Measurements from ENCODE around the gene BTN3A1. TPM values are rescaled to one million over a fixed set of nuclear protein-coding genes. Genes with fewer than 3 reads are reported as not detected.
"Not testable (repeated sequence)": the region's sequence is repeated elsewhere in the genome, so short reads cannot be mapped to it uniquely, and the experiment has no call there.

The BTN3A1 gene
- total and polyA plus RNA-seq, 8 donors: 3.9 to 33.5 (median 12.5) TPM

DNA sequence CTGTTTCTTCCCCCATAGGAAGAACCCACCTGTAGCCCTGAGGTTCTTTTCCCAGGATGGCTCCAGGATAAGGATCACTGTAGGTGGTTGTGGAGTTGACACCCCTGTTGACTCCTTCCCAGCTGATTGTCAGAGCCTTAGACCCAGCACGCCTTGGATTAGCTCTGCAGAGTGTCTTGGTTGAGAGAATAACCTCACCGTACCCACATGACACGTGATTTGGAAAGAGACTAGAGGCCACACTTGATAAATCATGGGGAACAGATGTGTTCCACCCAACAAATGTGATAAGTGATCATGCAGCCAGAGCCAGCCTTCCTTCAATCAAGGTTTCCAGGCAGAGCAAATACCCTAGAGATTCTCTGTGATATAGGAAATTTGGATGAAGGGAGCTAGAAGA lies 12.2 kb downstream of the BTN3A1 start:
- Histone ChIP-seq H3K9me3 (no peaks in the 10 kb centered on the region), H3K4me3 (no peak overlapping the region), H3K4me1 (no peaks in the 10 kb centered on the region), H3K27ac (no peak overlapping the region), H3K27me3 (no peaks in the 10 kb centered on the region), H3K36me3 (no peaks in the 10 kb centered on the region)
- intact Hi-C loops (cut with DNase I): no loop called here
- DNase-seq (no peak), FAIRE-seq (no peak), ATAC-seq (no peak)
- TF ChIP-seq, protein P1, sequence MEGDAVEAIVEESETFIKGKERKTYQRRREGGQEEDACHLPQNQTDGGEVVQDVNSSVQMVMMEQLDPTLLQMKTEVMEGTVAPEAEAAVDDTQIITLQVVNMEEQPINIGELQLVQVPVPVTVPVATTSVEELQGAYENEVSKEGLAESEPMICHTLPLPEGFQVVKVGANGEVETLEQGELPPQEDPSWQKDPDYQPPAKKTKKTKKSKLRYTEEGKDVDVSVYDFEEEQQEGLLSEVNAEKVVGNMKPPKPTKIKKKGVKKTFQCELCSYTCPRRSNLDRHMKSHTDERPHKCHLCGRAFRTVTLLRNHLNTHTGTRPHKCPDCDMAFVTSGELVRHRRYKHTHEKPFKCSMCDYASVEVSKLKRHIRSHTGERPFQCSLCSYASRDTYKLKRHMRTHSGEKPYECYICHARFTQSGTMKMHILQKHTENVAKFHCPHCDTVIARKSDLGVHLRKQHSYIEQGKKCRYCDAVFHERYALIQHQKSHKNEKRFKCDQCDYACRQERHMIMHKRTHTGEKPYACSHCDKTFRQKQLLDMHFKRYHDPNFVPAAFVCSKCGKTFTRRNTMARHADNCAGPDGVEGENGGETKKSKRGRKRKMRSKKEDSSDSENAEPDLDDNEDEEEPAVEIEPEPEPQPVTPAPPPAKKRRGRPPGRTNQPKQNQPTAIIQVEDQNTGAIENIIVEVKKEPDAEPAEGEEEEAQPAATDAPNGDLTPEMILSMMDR (IDR thresholded peaks at IDR 0.05): no peak
- WGBS, 2 donors: 86 to 87% methylated on average over 3 of the region's 3 CpGs

DNA sequence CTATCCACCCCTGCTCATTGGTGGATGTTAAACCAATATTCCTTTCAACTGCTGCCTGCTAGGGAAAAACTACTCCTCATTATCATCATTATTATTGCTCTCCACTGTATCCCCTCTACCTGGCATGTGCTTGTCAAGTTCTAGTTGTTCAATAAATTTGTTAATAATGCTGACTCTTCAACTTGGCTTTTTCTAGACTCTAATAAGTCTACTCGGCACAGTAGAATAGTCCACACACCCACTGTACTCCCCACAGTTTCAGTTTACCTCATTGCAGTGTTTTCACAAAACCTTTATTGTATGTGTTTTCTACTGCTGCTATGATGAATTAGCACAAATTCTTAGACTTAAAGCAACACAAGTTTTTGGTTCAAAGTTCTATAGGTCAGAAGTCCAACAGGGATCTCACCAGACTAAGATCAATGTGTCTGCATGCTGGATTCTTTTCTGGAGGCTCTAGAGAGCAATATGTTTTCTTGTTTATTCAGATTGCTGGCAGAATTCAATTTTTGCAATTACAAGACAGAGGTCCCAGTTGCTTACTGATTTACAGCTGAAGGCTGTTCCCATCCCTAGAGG lies 13.1 kb downstream of the BTN3A1 start:
- Histone ChIP-seq H3K27ac (no peak overlapping the region), H3K4me1 (no peaks in the 10 kb centered on the region), H3K4me3 (no peak overlapping the region), H3K9me3 (no peaks in the 10 kb centered on the region), H3K36me3 (no peaks in the 10 kb centered on the region), H3K27me3 (no peaks in the 10 kb centered on the region)
- ATAC-seq (no peak), FAIRE-seq (no peak), DNase-seq (no peak)
- WGBS, 2 donors: 93 to 94% methylated on average over 1 of the region's 1 CpG
- TF ChIP-seq, protein P1 (IDR thresholded peaks at IDR 0.05): no peak
- intact Hi-C loops (cut with DNase I): no loop called here

DNA sequence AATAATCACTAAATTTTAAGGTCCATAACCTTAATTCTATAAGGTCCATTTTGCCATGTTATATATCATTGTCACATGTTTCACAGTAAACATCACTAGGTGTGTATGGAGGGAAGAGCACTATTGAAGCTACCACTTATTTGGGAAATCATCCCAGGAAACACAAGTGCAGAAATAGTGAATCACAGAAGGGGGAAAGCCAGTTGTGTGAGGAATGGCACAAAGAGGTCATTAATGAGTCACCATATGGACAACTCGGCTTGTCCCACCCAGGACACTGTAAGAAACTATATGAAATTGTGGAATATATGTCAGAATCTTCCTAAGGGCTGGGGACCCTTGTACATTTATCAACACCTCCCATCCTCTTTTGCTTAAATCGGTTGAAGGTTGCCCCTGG lies 13.7 kb downstream of the BTN3A1 start:
- 66 to 87% methylated on average over 2 of the region's 2 CpGs for WGBS, 2 donors

DNA sequence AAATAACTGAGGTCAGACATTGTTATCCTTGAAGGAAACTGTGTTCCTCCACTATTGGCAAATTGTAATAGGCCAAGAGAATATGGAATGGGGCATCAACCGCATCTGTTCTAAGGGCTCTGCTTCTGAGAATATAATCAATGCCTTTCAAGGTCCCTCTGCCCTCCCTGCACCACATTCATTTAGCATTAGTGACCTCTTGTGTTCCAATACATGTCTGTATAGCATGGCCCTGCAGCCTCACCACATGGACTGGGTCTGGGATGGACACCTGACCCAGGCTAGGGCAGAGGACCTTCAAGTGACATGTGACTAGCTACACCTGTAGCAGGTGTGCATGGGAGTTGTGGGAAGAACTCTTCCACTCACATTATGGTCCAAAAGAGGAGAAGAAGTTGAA lies 14.2 kb downstream of the BTN3A1 start:
- Histone ChIP-seq H3K4me3 (no peak overlapping the region), H3K9me3 (no peaks in the 10 kb centered on the region), H3K27me3 (no peaks in the 10 kb centered on the region), H3K4me1 (peaks cover 0 to 6% (median 5%) of the 10 kb centered on the region in 3 donors), H3K27ac (no peak overlapping the region), H3K36me3 (no peaks in the 10 kb centered on the region)
- intact Hi-C loops (cut with DNase I): no loop called here
- DNase-seq (no peak), FAIRE-seq (no peak), ATAC-seq (no peak)
- 63 to 74% methylated on average over 1 of the region's 1 CpG for WGBS, 2 donors
- TF ChIP-seq, protein P1 (IDR thresholded peaks at IDR 0.05): no peak

More for the DNA sequence above, 13.7 kb downstream of the BTN3A1 start:
- Histone ChIP-seq H3K27ac (no peak overlapping the region), H3K4me3 (no peak overlapping the region), H3K4me1 (peaks cover 0 to 4% (median 3%) of the 10 kb centered on the region in 3 donors), H3K36me3 (no peaks in the 10 kb centered on the region), H3K27me3 (no peaks in the 10 kb centered on the region), H3K9me3 (no peaks in the 10 kb centered on the region)
- TF ChIP-seq, protein P1 (IDR thresholded peaks at IDR 0.05): no peak
- DNase-seq (no peak), FAIRE-seq (no peak), ATAC-seq (no peak)
- intact Hi-C loops (cut with DNase I): no loop called here

DNA sequence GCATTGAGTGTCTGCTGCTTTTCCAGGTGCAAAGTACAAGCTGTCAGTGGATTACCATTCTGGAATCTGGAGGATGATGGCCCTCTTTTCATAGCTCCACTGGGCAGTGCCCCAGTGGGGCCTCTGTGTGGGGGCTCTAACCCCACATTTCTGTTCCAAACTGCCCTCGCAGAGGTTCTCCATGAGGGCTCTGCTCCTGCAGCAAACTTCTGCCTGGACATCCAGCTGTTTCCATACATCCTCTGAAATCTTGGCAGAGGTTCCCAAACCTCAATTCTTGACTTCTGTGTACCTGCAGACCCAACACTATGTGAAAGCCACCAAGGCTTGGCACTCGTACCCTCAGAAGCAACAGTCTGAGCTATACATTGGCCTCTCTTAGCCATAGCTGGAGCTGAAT lies 16.0 kb downstream of the BTN3A1 start:
- H3K27ac ChIP-seq; FAIRE-seq; ATAC-seq; H3K4me3 ChIP-seq; DNase-seq; H3K36me3 ChIP-seq; H3K9me3 ChIP-seq; intact Hi-C loops (cut with DNase I); H3K4me1 ChIP-seq; H3K27me3 ChIP-seq: not testable (repeated sequence)
- 92 to 93% methylated on average over 2 of the region's 2 CpGs for WGBS, 2 donors

DNA sequence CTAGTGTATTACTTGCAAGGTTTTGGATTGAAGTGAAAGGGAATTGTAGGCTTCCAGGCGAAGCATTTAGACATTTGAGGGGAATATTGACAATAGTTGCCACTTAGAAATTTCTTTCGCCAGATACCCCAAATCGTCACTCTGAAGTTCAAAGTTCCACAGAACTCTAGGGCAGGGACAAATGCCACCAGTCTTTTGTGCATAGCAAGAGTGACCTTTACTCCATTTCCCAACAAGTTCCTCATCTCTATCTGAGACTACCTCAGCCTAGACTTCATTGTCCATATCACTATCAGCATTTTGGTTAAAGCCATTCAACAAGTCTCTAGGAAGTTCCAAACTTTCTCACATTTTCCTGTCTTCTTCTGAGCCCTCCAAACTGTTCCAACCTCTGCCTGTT lies 16.7 kb downstream of the BTN3A1 start:
- H3K9me3 ChIP-seq; H3K4me3 ChIP-seq; DNase-seq; FAIRE-seq; H3K36me3 ChIP-seq; ATAC-seq; H3K27ac ChIP-seq; intact Hi-C loops (cut with DNase I); H3K4me1 ChIP-seq; H3K27me3 ChIP-seq: not testable (repeated sequence)
- 90 to 96% methylated on average over 3 of the region's 3 CpGs for WGBS, 2 donors
